IMR-90 (cell line): ENCODE results near the gene SIM1. TPM values are rescaled to one million over a fixed set of nuclear protein-coding genes. Genes with fewer than 3 reads are reported as not detected.

Source experiments
- ATAC-seq: fragments of 200-7000 bp; cut with Tn5 transposase; 2 replicates; pipeline ENCODE4 v1.9.1; 2020; ENCODE audit warnings: low read depth, mild to moderate bottlenecking, moderate library complexity
- BruUV-seq: library from RNA; stranded (reverse); fragments of 400-500 nt; replicated peaks from 2 replicates; lab custom pipeline; 2021; lab: Mats Ljungman, UMichigan
- CTCF ChIA-PET: fragments of 300-600 bp; formaldehyde crosslinking; extraction: SDS; loops from one replicate; lab custom pipeline; 2021; ENCODE audit warnings: antibody characterized with exemption; lab: Yijun Ruan, JAX
- POLR2A ChIA-PET: fragments of 300-600 bp; sonication (Branson Sonifier 250); formaldehyde crosslinking; loops from one replicate; lab custom pipeline; 2022; ENCODE audit warnings: antibody characterized with exemption; ENCODE audit not compliant: unreplicated experiment; lab: Charles Lee
- DNase-seq: peaks from one replicate; pipeline ENCODE4 v3.0.0; 2013
- H2AFZ ChIP-seq: replicated peaks from 2 replicates; pipeline ENCODE3; 2013; ENCODE audit warnings: low read length, mild to moderate bottlenecking; ENCODE audit not compliant: poor library complexity
- H2AK5ac ChIP-seq: 2 replicates; pipeline ENCODE4 v1.6.1; 2013; ENCODE audit warnings: low read depth, low read length, inconsistent platforms
- H2AK9ac ChIP-seq: replicated peaks from 2 replicates; pipeline ENCODE3; 2013; ENCODE audit warnings: mild to moderate bottlenecking, low read depth, low read length, moderate library complexity; ENCODE audit not compliant: poor library complexity
- H2BK120ac ChIP-seq: 2 replicates; pipeline ENCODE4 v1.6.1; 2013; ENCODE audit warnings: low read depth, low read length, inconsistent platforms
- H2BK15ac ChIP-seq: 3 replicates; pipeline ENCODE4 v1.6.1; 2013; ENCODE audit warnings: low read depth, low read length, inconsistent platforms
- H2BK20ac ChIP-seq: 2 replicates; pipeline ENCODE4 v1.6.1; 2013; ENCODE audit warnings: low read depth, mild to moderate bottlenecking, inconsistent platforms, low read length, moderate library complexity
- H2BK5ac ChIP-seq: 2 replicates; pipeline ENCODE4 v1.6.1; 2013; ENCODE audit warnings: mild to moderate bottlenecking, low read depth, low read length, inconsistent platforms; ENCODE audit not compliant: poor library complexity, severe bottlenecking
- H3K14ac ChIP-seq: replicated peaks from 2 replicates; pipeline ENCODE4 v1.6.1; 2013; ENCODE audit warnings: low read depth, low read length, inconsistent platforms
- H3K18ac ChIP-seq: 2 replicates; pipeline ENCODE4 v1.6.1; 2013; ENCODE audit warnings: low read depth, low read length, control low read depth
- H3K23ac ChIP-seq: 2 replicates; pipeline ENCODE4 v1.6.1; 2013; ENCODE audit warnings: low read depth, low read length, inconsistent platforms
- H3K27ac ChIP-seq: 2 replicates; pipeline ENCODE4 v1.5.1; 2013; ENCODE audit warnings: mild to moderate bottlenecking, control low read depth, low read length; ENCODE audit not compliant: insufficient read depth
- H3K27me3 ChIP-seq: 2 replicates; pipeline ENCODE4 v1.6.1; 2013; ENCODE audit warnings: low read length; ENCODE audit not compliant: control insufficient read depth, insufficient read depth
- H3K36me3 ChIP-seq: 2 replicates; pipeline ENCODE4 v1.6.1; 2013; ENCODE audit warnings: low read length, mixed read lengths; ENCODE audit not compliant: control insufficient read depth, insufficient read depth
- H3K4ac ChIP-seq: 2 replicates; pipeline ENCODE4 v1.6.1; 2013; ENCODE audit warnings: low read depth, low read length, inconsistent platforms
- H3K4me1 ChIP-seq: 2 replicates; pipeline ENCODE4 v1.6.1; 2013; ENCODE audit warnings: low read length, mixed read lengths; ENCODE audit not compliant: control insufficient read depth, insufficient read depth
- H3K4me2 ChIP-seq: 2 replicates; pipeline ENCODE4 v1.6.1; 2013; ENCODE audit warnings: low read depth, mild to moderate bottlenecking, control low read depth, low read length, moderate library complexity
- H3K4me3 ChIP-seq: 2 replicates; pipeline ENCODE4 v1.5.1; 2013; ENCODE audit warnings: low read depth, mild to moderate bottlenecking, control low read depth, low read length, moderate library complexity; ENCODE audit not compliant: insufficient read depth
- H3K56ac ChIP-seq: 2 replicates; pipeline ENCODE4 v1.6.1; 2013; ENCODE audit warnings: low read length, inconsistent platforms; ENCODE audit not compliant: insufficient read depth; ENCODE audit errors: extremely low read depth
- H3K79me1 ChIP-seq, 2 experiments: 2 replicates each; pipeline ENCODE4 v1.6.1; 2013; ENCODE audit warnings: low read length in 2 of 2, inconsistent platforms in 1 of 2, low read depth in 1 of 2
- H3K9ac ChIP-seq: 2 replicates; pipeline ENCODE4 v1.6.1; 2013; ENCODE audit warnings: low read depth, low read length, control low read depth
- H3K9me1 ChIP-seq: 2 replicates; pipeline ENCODE4 v1.6.1; 2013; ENCODE audit warnings: low read length, inconsistent platforms; ENCODE audit not compliant: insufficient read depth
- H3K9me3 ChIP-seq: 2 replicates; pipeline ENCODE4 v1.6.1; 2013; ENCODE audit warnings: low read length; ENCODE audit not compliant: control insufficient read depth, insufficient read depth
- H4K20me1 ChIP-seq: 2 replicates; pipeline ENCODE4 v1.6.1; 2013; ENCODE audit warnings: low read length, inconsistent platforms; ENCODE audit not compliant: insufficient read depth
- H4K5ac ChIP-seq: 2 replicates; pipeline ENCODE4 v1.6.1; 2013; ENCODE audit warnings: mild to moderate bottlenecking, low read depth, low read length, control low read depth
- H4K8ac ChIP-seq, 2 experiments: 2 replicates each; pipeline ENCODE4 v1.6.1; 2013; ENCODE audit warnings: low read depth in 2 of 2, low read length in 2 of 2, control low read depth in 1 of 2, inconsistent platforms in 1 of 2
- H4K91ac ChIP-seq: 2 replicates; pipeline ENCODE4 v1.6.1; 2013; ENCODE audit warnings: low read depth, low read length, inconsistent platforms; ENCODE audit not compliant: insufficient read depth
- BHLHE40 ChIP-seq: fragments of 150-350 bp; IDR thresholded peaks from 2 replicates; pipeline ENCODE4 v1.6.1; 2016; ENCODE audit warnings: mild to moderate bottlenecking, low read depth, low read length
- MAFK ChIP-seq: IDR thresholded peaks from 2 replicates; pipeline ENCODE4 v1.6.1; 2012; ENCODE audit warnings: low read depth, low read length, improper control_type of control experiment
- NFE2L2 ChIP-seq: fragments of 150-350 bp; IDR thresholded peaks from 2 replicates; pipeline ENCODE4 v1.6.1; 2016; ENCODE audit warnings: low read depth, mild to moderate bottlenecking, low read length
- POLR2A ChIP-seq: IDR thresholded peaks from 2 replicates; pipeline ENCODE4 v1.6.1; 2012; ENCODE audit warnings: mild to moderate bottlenecking, low read depth, low read length
- RFX5 ChIP-seq: IDR thresholded peaks from 2 replicates; pipeline ENCODE4 v1.8.0; 2012; ENCODE audit warnings: low read depth, mild to moderate bottlenecking, low read length, moderate library complexity
- WGBS, 2 experiments: methylation state at CpG; one replicate each; pipeline versions ENCODE4 v1.1.5 to v1.1.7; 2013; ENCODE audit warnings: missing lambda C conversion rate in 2 of 2; ENCODE audit not compliant: insufficient read length in 1 of 2; ENCODE audit errors: extremely low coverage in 2 of 2; 5-methylcytosine and 5-hydroxymethylcytosine counted together
- dilution Hi-C: fragments of 300-500 bp; cut with HindIII; formaldehyde crosslinking; loops from one replicate; pipeline ENCODE4 v1.14.3; 2018; ENCODE audit warnings: low sequenced_read_pairs; ENCODE audit not compliant: unreplicated experiment
- in situ Hi-C: fragments of 300-500 bp; cut with MboI; formaldehyde crosslinking; loops from 3 replicates; pipeline ENCODE4 v1.14.3; 2019; ENCODE audit warnings: low sequenced_read_pairs, inconsistent platforms, mixed read lengths
- intact Hi-C: fragments of 100-400 bp; cut with micrococcal nuclease; formaldehyde crosslinking; loops from 2 replicates; pipeline ENCODE4 v1.10.0; 2022
- polyA plus RNA-seq, 3 experiments: library from polyadenylated mRNA; depleted of rRNA; stranded (reverse); fragments of >200 nt; gene quantifications; 2 replicates each; pipeline ENCODE4 v1.2.3, GENCODE V29; 2012; ENCODE audit warnings: low replicate concordance in 1 of 3
- total RNA-seq: library from RNA; depleted of rRNA; stranded (reverse); fragments of >200 nt; gene quantifications from 2 replicates; pipeline ENCODE4 v1.2.3, GENCODE V29; 2012
- TF ChIP-seq, protein P1 (sequence below): fragments of 150-350 bp; IDR thresholded peaks from 2 replicates; pipeline ENCODE4 v1.6.1; 2016; ENCODE audit warnings: low read depth, mild to moderate bottlenecking, low read length, moderate library complexity, borderline replicate concordance
- TF ChIP-seq, protein P2 (sequence below): fragments of 150-350 bp; IDR thresholded peaks from 2 replicates; pipeline ENCODE4 v1.6.1; 2017; ENCODE audit warnings: mild to moderate bottlenecking, antibody characterized with exemption, low read length, low read depth

The SIM1 gene
- total and polyA plus RNA-seq, 2 of the 4 experiments (the other 2 are of a cell fraction), result not detected

DNA sequence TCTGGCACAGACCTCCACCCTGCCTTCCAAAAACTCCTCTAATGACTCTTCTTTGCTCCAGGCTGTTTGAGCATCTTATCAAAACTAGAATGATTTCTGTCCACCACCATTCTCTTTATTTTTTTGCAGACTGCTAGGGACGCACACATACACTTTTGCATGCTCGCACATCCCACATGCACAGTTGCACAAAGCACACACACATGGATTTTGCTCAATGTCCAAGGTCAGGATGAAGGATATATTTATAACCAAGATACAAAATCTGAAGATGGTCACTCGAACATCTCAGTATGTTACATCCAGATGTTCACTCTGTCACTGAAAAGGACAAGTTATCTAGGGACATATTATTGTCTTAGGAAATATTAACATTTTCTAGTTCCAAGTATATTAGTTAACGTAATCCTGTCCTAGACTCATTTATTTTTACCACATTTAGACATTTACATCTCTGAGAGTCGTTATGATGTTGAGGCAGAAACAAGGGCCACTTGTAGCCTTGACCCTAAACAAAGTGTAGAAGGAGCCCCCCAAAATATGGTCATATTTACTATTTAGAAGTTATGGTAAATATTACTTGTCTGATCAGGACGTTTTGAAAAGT is 3.4 kb upstream of the SIM1 start:
- in situ Hi-C loops (loop anchor here (25.0 kb wide), 1 partner anchor 881 kb away; no protein-coding TSS in a partner anchor), dilution Hi-C loops (loop anchor here (25.0 kb wide), 1 partner anchor 356 kb away; no protein-coding TSS in a partner anchor), intact Hi-C loops (no loop called here)
- DNase-seq (no peak), ATAC-seq (no peak)
- Histone ChIP-seq H3K27me3 (peaks cover 93% of the 10 kb centered on the region), H2BK120ac (no peak overlapping the region), H2AK5ac (no peak overlapping the region), H2AK9ac (no peak overlapping the region), H3K18ac (no peak overlapping the region), H3K36me3 (no peaks in the 10 kb centered on the region), H2BK5ac (no peak overlapping the region), H4K20me1 (peaks cover 10% of the 10 kb centered on the region; the same call in 1 of the 2 replicates), H3K56ac (no peak overlapping the region), H3K14ac (no peak overlapping the region), H4K91ac (no peak overlapping the region), H3K4ac (no peak overlapping the region), H3K79me1 (no peaks in the 10 kb centered on the region), H3K9me3 (peaks cover 43% of the 10 kb centered on the region), H3K23ac (peak overlapping the region; percentile 53; the same call in 1 of the 2 replicates), H4K8ac (no peak overlapping the region), H2AFZ (no peak overlapping the region), H2BK20ac (no peak overlapping the region), H3K4me2 (no peak overlapping the region), H3K9ac (no peak overlapping the region), H3K4me3 (no peak overlapping the region), H3K27ac (no peak overlapping the region), H2BK15ac (no peak overlapping the region), H4K5ac (no peak overlapping the region), H3K9me1 (no peaks in the 10 kb centered on the region), H3K4me1 (peaks cover 5% of the 10 kb centered on the region; the same call in 1 of the 2 replicates)
- ChIA-PET CTCF (interaction anchor here (1.6 kb wide), 1 partner anchor 361 kb away, joined by 4 read pairs; no protein-coding TSS in a partner anchor), POLR2A (no interaction called here)
- 60% methylated on average over 1 of the region's 6 CpGs; no CpG with 5 or more reads in 1 of the 2 experiments for WGBS, 2 experiments
- BruUV-seq, result no TSS peak
- TF ChIP-seq, protein P1, sequence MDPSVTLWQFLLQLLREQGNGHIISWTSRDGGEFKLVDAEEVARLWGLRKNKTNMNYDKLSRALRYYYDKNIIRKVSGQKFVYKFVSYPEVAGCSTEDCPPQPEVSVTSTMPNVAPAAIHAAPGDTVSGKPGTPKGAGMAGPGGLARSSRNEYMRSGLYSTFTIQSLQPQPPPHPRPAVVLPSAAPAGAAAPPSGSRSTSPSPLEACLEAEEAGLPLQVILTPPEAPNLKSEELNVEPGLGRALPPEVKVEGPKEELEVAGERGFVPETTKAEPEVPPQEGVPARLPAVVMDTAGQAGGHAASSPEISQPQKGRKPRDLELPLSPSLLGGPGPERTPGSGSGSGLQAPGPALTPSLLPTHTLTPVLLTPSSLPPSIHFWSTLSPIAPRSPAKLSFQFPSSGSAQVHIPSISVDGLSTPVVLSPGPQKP, result no peak
- no peak for TF ChIP-seq POLR2A
- TF ChIP-seq RFX5, result no peak
- TF ChIP-seq NFE2L2, result no peak
- TF ChIP-seq MAFK, result no peak
- TF ChIP-seq BHLHE40, result no peak
- TF ChIP-seq, protein P2, sequence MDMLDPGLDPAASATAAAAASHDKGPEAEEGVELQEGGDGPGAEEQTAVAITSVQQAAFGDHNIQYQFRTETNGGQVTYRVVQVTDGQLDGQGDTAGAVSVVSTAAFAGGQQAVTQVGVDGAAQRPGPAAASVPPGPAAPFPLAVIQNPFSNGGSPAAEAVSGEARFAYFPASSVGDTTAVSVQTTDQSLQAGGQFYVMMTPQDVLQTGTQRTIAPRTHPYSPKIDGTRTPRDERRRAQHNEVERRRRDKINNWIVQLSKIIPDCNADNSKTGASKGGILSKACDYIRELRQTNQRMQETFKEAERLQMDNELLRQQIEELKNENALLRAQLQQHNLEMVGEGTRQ, result no peak
